K562 (cell line): ENCODE results near the gene FAM89B. TPM values are rescaled to one million over a fixed set of nuclear protein-coding genes. Genes with fewer than 3 reads are reported as not detected.

Source experiments
- ARNT ChIP-seq, 2 experiments: fragments of 450-650 bp; IDR thresholded peaks; 2 replicates each; pipeline ENCODE4 v1.6.1; 2016; ENCODE audit warnings: mild to moderate bottlenecking in 1 of 2
- BHLHE40 ChIP-seq: IDR thresholded peaks from 2 replicates; pipeline ENCODE4 v1.6.1; 2011; ENCODE audit warnings: low read length, improper control_type of control experiment
- CREB1 ChIP-seq, 2 experiments: sonication (generic) in 1 of 2; formaldehyde crosslinking in 1 of 2; IDR thresholded peaks; 2 replicates each; pipeline versions ENCODE4 v1.6.1 to v1.8.0; 2012 to 2022; ENCODE audit warnings: inconsistent platforms in 1 of 2, mild to moderate bottlenecking in 1 of 2, missing genetic modification reagents in 1 of 2, moderate library complexity in 1 of 2
- CUX1 ChIP-seq: fragments of 200-800 bp; sonication (Bioruptor generic); IDR thresholded peaks from 2 replicates; pipeline ENCODE4 v1.6.1; 2016; ENCODE audit warnings: missing genetic modification characterization, missing compliant biosample characterization
- GABPA ChIP-seq: fragments of 200-800 bp; sonication (Bioruptor generic); conservative IDR thresholded peaks from 2 replicates; pipeline ENCODE4 v1.6.1; 2016; ENCODE audit warnings: low read depth, missing genetic modification characterization, missing compliant biosample characterization
- GABPB1 ChIP-seq: sonication (generic); formaldehyde crosslinking; IDR thresholded peaks from 2 replicates; pipeline ENCODE4 v1.8.0; 2022; ENCODE audit warnings: mild to moderate bottlenecking, missing genetic modification reagents
- HNRNPUL1 ChIP-seq: fragments of 200-400 bp; formaldehyde crosslinking; IDR thresholded peaks from 2 replicates; pipeline ENCODE4 v1.6.1; 2017; ENCODE audit warnings: low read length
- NONO ChIP-seq, 2 experiments: fragments of 200-400 bp in 1 of 2; fragments of 450-650 bp in 1 of 2; formaldehyde crosslinking in 1 of 2; IDR thresholded peaks; 2 replicates each; pipeline ENCODE4 v1.6.1; 2017; ENCODE audit warnings: low read depth in 2 of 2, mild to moderate bottlenecking in 2 of 2, moderate library complexity in 2 of 2, low read length in 1 of 2
- RNF219 ChIP-seq: fragments of 250-450 bp; sonication (Bioruptor Pico); IDR thresholded peaks from 2 replicates; pipeline ENCODE4 v1.5.0; 2022; ENCODE audit warnings: mild to moderate bottlenecking
- TSC22D4 ChIP-seq: fragments of 450-650 bp; IDR thresholded peaks from 2 replicates; pipeline ENCODE4 v1.6.1; 2016; ENCODE audit warnings: missing genetic modification characterization, missing biosample characterization, control low read depth
- ZBTB1 ChIP-seq: sonication (generic); formaldehyde crosslinking; IDR thresholded peaks from 2 replicates; pipeline ENCODE4 v1.8.1; 2023; ENCODE audit warnings: missing genetic modification reagents, low read depth, mild to moderate bottlenecking, borderline replicate concordance
- ZBTB33 ChIP-seq: sonication (generic); formaldehyde crosslinking; IDR thresholded peaks from 2 replicates; pipeline ENCODE4 v1.8.1; 2023; ENCODE audit warnings: mild to moderate bottlenecking, missing genetic modification reagents
- ZC3H4 ChIP-seq: sonication (generic); formaldehyde crosslinking; IDR thresholded peaks from 2 replicates; pipeline ENCODE4 v1.9.0; 2021; ENCODE audit warnings: missing genetic modification reagents, borderline replicate concordance
- ZNF239 ChIP-seq: fragments of 250-450 bp; sonication (Bioruptor Pico); IDR thresholded peaks from 2 replicates; pipeline ENCODE4 v1.4.0; 2020; ENCODE audit warnings: mild to moderate bottlenecking
- ZNF444 ChIP-seq: fragments of 250-450 bp; sonication (Bioruptor Pico); IDR thresholded peaks from 2 replicates; pipeline ENCODE4 v1.4.0; 2020; ENCODE audit warnings: mild to moderate bottlenecking, moderate library complexity
- ZNF778 ChIP-seq: fragments of 450-650 bp; formaldehyde crosslinking; IDR thresholded peaks from 2 replicates; pipeline ENCODE4 v1.4.0; 2020; ENCODE audit warnings: mild to moderate bottlenecking, moderate library complexity
- polyA plus RNA-seq, 8 experiments: library from polyadenylated mRNA; depleted of rRNA in 4 of 8; stranded (reverse) in 5 of 8; unstranded in 3 of 8; fragments of >200 nt; fragmentation: Nextera tagmentation in 2 of 8; fragmentation: Illumina TruSeq in 1 of 8; extraction: Ambion mirVana in 2 of 8; extraction: Trizol in 1 of 8; gene quantifications; 2 replicates each; pipeline versions ENCODE4 v1.2.1 to v1.2.3, GENCODE V29; 2011 to 2014; ENCODE audit warnings: inconsistent platforms in 1 of 8, missing spikeins in 1 of 8
- total RNA-seq, 7 experiments: library from RNA; depleted of rRNA in 6 of 7; stranded (reverse); fragments of >200 nt in 6 of 7; fragmentation: Illumina TruSeq in 2 of 7; extraction: Trizol in 2 of 7; gene quantifications; 2 replicates each; pipeline versions ENCODE4 v1.2.1 to v1.2.3, GENCODE V29; 2011 to 2021; ENCODE audit warnings: low replicate concordance in 1 of 7

The FAM89B gene
- total and polyA plus RNA-seq, 9 of the 15 experiments (the other 6 are each of a cell fraction or from before 2014, with no cell fraction given): 0.32 to 27.6 (median 11.9) TPM

- TF ChIP-seq CUX1 (CRISPR knock-in tag) (no peak), ZBTB1 (CRISPR knock-in tag) (no peak), GABPB1 (peak; percentile 36; the same call in 1 of the 2 replicates), GABPA (peak; percentile 82), BHLHE40 (no peak), CREB1 (IDR thresholded peaks at IDR 0.05) (no peak), CREB1 (CRISPR knock-in tag; IDR thresholded peaks at IDR 0.05) (0 out of 2 replicates have a peak, but pooled peaks have one; percentile 36), NONO (IDR thresholded peaks at IDR 0.05; ENCODE audit: low read depth in 2 of 2, low read length in 1 of 2) (peak in 1 of 2 experiments; percentile 15; a peak in 1 of 4 replicates), RNF219 (CRISPR knock-in tag) (no peak), ZBTB33 (no peak), TSC22D4 (tag) (no peak), ZC3H4 (CRISPR knock-in tag) (no peak), ARNT (IDR thresholded peaks at IDR 0.05) (no peak), HNRNPUL1 (no peak), ZNF239 (no peak), ZNF444 (no peak), ZNF778 (no peak)
Observed at GRCh38 chr11:65546217-65546958, 25.9 kb upstream of the FAM89B start (continued).
